ENCODE data around the gene HAT1.

Gene HAT1

GRCh38 chr2:171922230-171923022 is at the start of gene HAT1:
Gene HAT1, plus strand, starts transcription at chr2:171922461. Its CDS starts 40 bp downstream, at chr2:171922501.
- Mint-ChIP-seq H3K27ac (peak within 1 kb of the TSS; percentile 94), H3K27me3 (no peaks in the 10 kb centered on the region), H3K36me3 (peaks cover 4% of the 10 kb centered on the region), H3K4me3 (peak within 1 kb of the TSS; percentile 98), H3K4me1 (peaks cover 15% of the 10 kb centered on the region), H3K9me3 (no peaks in the 10 kb centered on the region)
- ATAC-seq (ENCODE audit: low read depth): peak; percentile 96
- DNase-seq (ENCODE audit: low spot score in 2 of 2): peak; percentile 95 to 97

- Mint-ChIP-seq H3K36me3 (peaks cover 30% of the 10 kb centered on the region), H3K27ac (no peak overlapping the region), H3K4me3 (no peak overlapping the region), H3K9me3 (peaks cover 2% of the 10 kb centered on the region), H3K27me3 (no peaks in the 10 kb centered on the region), H3K4me1 (peaks cover 10% of the 10 kb centered on the region)
- DNase-seq (ENCODE audit: low spot score in 2 of 2) (no peak), ATAC-seq (ENCODE audit: low read depth) (no peak)
Observed at GRCh38 chr2:171874517-171874916, 47.7 kb upstream of the HAT1 start.

DNA sequence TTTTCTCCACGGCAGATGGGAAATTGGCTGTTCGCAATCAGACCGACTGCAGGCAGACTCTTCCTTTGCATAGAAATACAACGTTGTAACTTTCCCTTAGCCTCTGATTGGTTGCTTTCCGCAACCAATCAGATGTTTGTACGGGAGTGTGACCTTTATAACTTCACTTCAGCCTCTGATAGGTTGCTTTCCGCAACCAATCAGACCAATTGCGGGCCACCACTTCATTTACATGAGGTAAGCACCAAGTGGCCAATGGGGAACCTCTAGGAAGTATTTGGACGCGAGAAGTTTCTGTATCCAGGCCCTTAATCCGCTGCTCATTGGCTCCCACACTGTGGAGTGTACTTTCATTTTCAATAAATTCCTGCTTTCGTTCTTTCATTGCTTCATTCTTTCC is 47.3 kb upstream of the HAT1 start:
- Mint-ChIP-seq H3K36me3 (peaks cover 30% of the 10 kb centered on the region), H3K4me1 (peaks cover 10% of the 10 kb centered on the region), H3K27ac (no peak overlapping the region), H3K27me3 (no peaks in the 10 kb centered on the region), H3K4me3 (no peak overlapping the region), H3K9me3 (peaks cover 2% of the 10 kb centered on the region)
- ATAC-seq (ENCODE audit: low read depth) (no peak), DNase-seq (ENCODE audit: low spot score in 2 of 2) (no peak)

DNA sequence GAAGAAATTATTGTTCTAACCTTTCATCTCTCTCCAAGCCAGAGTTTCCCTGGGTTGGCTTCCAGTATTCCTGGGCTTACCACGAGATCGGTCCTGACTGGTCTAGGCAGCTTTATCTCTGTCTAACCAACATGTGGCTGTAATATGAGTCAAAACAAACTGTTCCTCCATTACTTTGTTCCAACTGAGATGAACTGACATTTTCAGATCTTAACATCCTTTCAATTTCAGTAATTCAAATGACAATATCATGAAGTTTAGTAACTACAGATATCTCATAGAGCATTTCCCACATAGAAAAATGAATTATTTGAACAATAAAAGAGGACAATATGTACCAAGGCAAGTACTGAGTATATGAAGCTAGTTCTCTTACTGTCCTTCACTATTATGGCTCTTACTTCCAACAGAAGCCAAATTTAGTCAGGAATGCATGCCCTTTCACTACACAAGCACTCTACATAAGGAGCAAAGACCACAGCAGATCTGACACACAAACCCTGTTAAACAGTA is 43.7 kb upstream of the HAT1 start:
- no peak for DNase-seq (ENCODE audit: low spot score in 2 of 2)
- no peak for ATAC-seq (ENCODE audit: low read depth)
- peaks cover 2% of the 10 kb centered on the region for H3K9me3 Mint-ChIP-seq
- no peaks in the 10 kb centered on the region for H3K27me3 Mint-ChIP-seq
- no peak overlapping the region for H3K4me3 Mint-ChIP-seq
- peaks cover 9% of the 10 kb centered on the region for H3K4me1 Mint-ChIP-seq
- H3K36me3 Mint-ChIP-seq: peaks cover 12% of the 10 kb centered on the region
- peak overlapping the region; percentile 63 for H3K27ac Mint-ChIP-seq

DNA sequence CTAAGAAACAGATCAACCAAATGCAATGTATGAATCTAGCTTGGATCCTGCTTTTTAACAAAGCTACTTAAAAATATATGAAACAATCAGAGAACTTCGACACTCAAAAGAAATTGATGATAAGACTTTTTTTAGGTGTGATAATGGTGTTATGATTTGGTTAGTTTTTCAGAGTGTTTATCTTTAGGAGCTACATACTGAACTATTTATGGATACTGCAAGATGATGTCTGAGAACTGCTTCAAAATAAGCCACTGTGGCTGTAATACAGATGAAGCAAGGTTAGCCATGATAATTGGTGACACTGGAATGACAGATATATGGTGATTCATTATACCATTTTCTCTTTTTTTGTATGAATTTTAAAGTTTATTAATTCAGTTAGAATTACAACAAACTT is 42.4 kb upstream of the HAT1 start:
- Mint-ChIP-seq H3K27me3 (no peaks in the 10 kb centered on the region), H3K9me3 (peaks cover 2% of the 10 kb centered on the region), H3K27ac (no peak overlapping the region), H3K36me3 (peaks cover 9% of the 10 kb centered on the region), H3K4me3 (no peak overlapping the region), H3K4me1 (peaks cover 11% of the 10 kb centered on the region)
- DNase-seq (ENCODE audit: low spot score in 2 of 2) (no peak), ATAC-seq (ENCODE audit: low read depth) (no peak)

- ATAC-seq (ENCODE audit: low read depth) (no peak), DNase-seq (ENCODE audit: low spot score in 2 of 2) (no peak)
- peaks cover 11% of the 10 kb centered on the region for H3K4me1 Mint-ChIP-seq
- H3K27ac Mint-ChIP-seq: no peak overlapping the region
- H3K9me3 Mint-ChIP-seq: no peaks in the 10 kb centered on the region
- H3K27me3 Mint-ChIP-seq: no peaks in the 10 kb centered on the region
- peaks cover 2% of the 10 kb centered on the region for H3K36me3 Mint-ChIP-seq
- no peak overlapping the region for H3K4me3 Mint-ChIP-seq
Observed at GRCh38 chr2:171880774-171881173, 41.5 kb upstream of the HAT1 start.

DNA sequence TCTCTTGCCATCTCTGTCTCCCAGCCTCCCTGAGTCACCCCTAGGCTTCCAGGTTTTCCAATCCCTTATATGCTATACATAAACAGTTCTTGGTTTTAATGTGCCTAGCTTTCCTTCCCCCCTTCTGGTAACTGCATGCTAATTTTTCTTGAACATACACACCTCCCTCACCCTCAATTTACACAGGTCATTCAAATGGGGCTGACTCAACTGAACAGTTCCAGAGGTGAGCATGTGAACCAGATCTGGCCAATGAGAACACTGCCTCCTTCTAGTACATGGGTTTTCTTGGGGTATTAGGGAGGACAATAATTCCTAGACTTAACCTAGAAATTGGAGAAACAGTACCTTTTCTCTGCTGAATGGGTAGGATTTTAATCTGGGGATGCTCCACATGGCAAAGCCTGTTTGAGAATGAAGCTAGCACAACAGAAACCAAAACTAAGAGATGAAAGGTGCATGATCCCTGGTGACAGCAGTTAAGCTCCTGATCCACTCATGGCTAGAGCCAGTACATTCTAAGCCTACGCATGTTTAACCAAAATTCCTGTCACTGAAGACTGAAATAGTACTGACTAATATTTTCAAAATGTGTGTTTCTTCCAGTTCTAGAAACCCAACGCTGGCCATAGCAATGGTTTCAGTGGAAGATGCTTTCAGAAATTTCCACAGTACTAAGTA is 40.0 kb upstream of the HAT1 start:
- no peaks in the 10 kb centered on the region for H3K27me3 Mint-ChIP-seq
- no peak for DNase-seq (ENCODE audit: low spot score in 2 of 2)
- no peaks in the 10 kb centered on the region for H3K9me3 Mint-ChIP-seq
- no peak overlapping the region for H3K4me3 Mint-ChIP-seq
- no peak for ATAC-seq (ENCODE audit: low read depth)
- H3K4me1 Mint-ChIP-seq: peaks cover 11% of the 10 kb centered on the region
- H3K27ac Mint-ChIP-seq: peak overlapping the region; percentile 50
- H3K36me3 Mint-ChIP-seq: peaks cover 2% of the 10 kb centered on the region

DNA sequence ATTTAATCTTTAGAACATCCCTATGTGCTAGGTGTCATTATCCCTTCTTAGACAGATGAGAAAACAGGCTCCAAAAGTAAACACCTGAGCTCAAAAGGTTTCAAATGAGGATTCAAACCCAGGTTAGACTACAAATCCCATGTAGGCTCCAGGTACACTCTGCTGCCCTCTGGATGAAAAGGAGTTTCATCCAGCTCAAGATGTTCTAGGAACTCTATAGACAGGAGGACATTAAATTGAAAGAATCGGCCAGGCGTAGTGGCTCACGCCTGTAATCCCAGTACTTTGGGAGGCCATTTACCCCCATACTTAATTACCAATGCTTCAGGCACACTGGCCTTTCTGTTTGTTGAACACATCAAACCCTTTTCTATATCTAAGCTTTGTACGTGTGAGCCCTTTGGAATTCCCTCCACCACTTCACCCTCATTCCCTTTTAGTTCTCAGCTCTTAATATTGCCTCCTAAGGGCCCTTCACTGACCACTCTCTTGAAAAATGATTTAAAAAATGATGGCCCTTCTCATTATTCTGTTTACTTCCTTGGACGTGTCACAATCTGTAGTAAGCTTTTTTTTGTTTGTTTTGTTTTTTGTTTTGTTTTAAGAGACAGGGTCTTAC is 38.9 kb upstream of the HAT1 start:
- no peak overlapping the region for H3K4me3 Mint-ChIP-seq

DNA sequence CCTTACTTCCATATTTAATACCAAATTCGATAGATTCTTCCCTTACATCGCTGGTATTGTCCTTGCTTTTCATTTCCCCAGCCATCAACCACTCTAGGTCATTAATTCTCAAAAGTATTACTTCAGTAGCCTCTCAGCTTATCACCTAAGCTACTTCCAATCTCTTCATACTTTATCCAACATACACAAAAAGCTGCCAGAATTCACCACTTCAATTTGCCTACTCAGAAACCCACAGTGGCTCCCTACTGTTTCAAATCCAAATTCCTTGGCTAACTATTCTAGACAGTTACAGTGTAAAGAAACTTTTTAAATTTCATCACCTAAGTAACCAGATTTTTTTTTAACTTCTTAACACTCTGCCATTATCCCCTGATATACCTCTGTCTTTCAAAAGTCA is 32.9 kb upstream of the HAT1 start:
- H3K27me3 Mint-ChIP-seq: no peaks in the 10 kb centered on the region
- H3K9me3 Mint-ChIP-seq: no peaks in the 10 kb centered on the region
- ATAC-seq (ENCODE audit: low read depth) (no peak), DNase-seq (ENCODE audit: low spot score in 2 of 2) (no peak)
- no peak overlapping the region for H3K27ac Mint-ChIP-seq
- H3K36me3 Mint-ChIP-seq: peaks cover 19% of the 10 kb centered on the region
- H3K4me1 Mint-ChIP-seq: peaks cover 29% of the 10 kb centered on the region
- H3K4me3 Mint-ChIP-seq: no peak overlapping the region

More for the DNA sequence above, 38.9 kb upstream of the HAT1 start:
- Mint-ChIP-seq H3K9me3 (no peaks in the 10 kb centered on the region), H3K27ac (peak overlapping the region; percentile 69), H3K27me3 (no peaks in the 10 kb centered on the region), H3K4me1 (peaks cover 16% of the 10 kb centered on the region), H3K36me3 (peaks cover 2% of the 10 kb centered on the region)
- DNase-seq (ENCODE audit: low spot score in 2 of 2) (no peak), ATAC-seq (ENCODE audit: low read depth) (no peak)

DNA sequence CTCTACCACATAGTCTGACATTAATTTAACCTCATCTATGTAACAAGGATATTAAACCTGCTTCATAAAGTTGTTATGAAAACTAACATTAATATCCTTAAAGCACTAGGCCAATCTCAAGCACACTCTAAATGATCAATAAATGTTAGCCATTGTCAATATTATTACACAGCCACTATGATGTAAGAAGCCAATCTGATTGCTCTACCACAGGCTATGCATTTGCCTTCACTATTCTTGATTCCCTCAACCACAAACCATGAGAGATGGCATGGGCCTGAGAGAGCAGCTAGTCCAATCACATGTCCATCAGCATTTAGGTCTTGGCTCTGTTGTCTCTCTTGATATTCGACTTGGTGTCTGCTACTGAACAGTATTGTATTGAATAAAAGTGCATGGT is 32.5 kb upstream of the HAT1 start:
- H3K27ac Mint-ChIP-seq: no peak overlapping the region
- H3K4me1 Mint-ChIP-seq: peaks cover 31% of the 10 kb centered on the region
- ATAC-seq (ENCODE audit: low read depth) (no peak), DNase-seq (ENCODE audit: low spot score in 2 of 2) (no peak)
- no peaks in the 10 kb centered on the region for H3K9me3 Mint-ChIP-seq
- no peaks in the 10 kb centered on the region for H3K27me3 Mint-ChIP-seq
- H3K4me3 Mint-ChIP-seq: no peak overlapping the region
- H3K36me3 Mint-ChIP-seq: peaks cover 19% of the 10 kb centered on the region

DNA sequence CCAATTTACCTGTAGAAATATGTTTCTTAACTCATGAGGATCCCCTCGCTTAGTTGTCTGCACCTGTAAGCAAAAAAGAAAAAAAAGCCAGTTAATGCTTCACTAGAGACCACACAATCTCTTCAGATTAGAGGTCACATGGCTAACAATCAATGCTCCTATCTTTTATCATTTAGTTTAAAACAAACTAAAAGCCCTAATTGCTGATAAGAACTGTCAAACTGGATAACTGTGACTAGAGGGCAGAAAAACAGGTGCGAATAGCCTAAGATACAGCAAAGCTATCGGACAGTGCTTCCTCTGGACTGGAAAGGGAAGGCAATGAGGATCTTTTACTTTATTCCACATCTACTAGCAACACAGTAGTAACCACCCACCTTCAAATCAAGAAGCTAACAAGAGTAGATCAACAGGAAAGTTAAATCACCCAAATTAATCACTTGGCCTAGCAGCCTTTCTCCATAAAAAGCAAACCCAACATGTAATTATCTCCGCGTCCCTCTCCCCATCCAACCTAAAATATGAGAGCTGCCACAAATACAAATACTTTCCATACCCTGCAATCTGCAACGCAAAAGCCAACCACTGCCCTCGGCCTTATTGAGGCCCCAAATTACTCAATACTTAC is 29.0 kb upstream of the HAT1 start:
- H3K9me3 Mint-ChIP-seq: no peaks in the 10 kb centered on the region
- H3K27me3 Mint-ChIP-seq: no peaks in the 10 kb centered on the region
- H3K4me3 Mint-ChIP-seq: peak overlapping the region; percentile 98
- H3K27ac Mint-ChIP-seq: peak overlapping the region; percentile 91
- ATAC-seq (ENCODE audit: low read depth) (no peak), DNase-seq (ENCODE audit: low spot score in 2 of 2) (no peak)
- peaks cover 28% of the 10 kb centered on the region for H3K4me1 Mint-ChIP-seq
- H3K36me3 Mint-ChIP-seq: peaks cover 19% of the 10 kb centered on the region

- H3K4me1 Mint-ChIP-seq: peaks cover 26% of the 10 kb centered on the region
- peak within 1 kb of the TSS; percentile 91 for H3K27ac Mint-ChIP-seq
- H3K4me3 Mint-ChIP-seq: peak within 1 kb of the TSS; percentile 98
- peak; percentile 95 for ATAC-seq (ENCODE audit: low read depth)
- H3K36me3 Mint-ChIP-seq: peaks cover 18% of the 10 kb centered on the region
- no peaks in the 10 kb centered on the region for H3K9me3 Mint-ChIP-seq
- no peaks in the 10 kb centered on the region for H3K27me3 Mint-ChIP-seq
- DNase-seq (ENCODE audit: low spot score in 2 of 2): peak; percentile 56 to 74
Observed at GRCh38 chr2:171893824-171894611, 28.2 kb upstream of the HAT1 start, which contains the start of gene SLC25A12. Gene SLC25A12, minus strand, starts transcription at chr2:171894244. Its CDS starts 30 bp downstream, at chr2:171894214.

DNA sequence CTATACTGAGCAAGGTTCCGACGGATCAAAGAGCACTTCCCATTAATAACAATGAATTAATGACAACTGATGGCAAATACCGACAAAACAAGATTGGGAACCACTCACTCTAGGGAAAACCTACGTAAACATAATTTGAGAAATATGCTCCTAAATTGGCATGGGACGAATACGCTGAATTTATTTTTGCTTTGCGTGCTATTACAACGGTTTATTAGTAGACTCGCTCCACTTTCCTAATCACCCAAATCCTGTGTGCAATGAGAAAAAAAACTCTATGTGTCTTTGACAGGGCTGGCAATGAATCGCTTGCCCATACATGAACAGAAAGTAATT is 27.7 kb upstream of the HAT1 start:
- Mint-ChIP-seq H3K4me1 (peaks cover 23% of the 10 kb centered on the region), H3K27me3 (no peaks in the 10 kb centered on the region), H3K4me3 (peak overlapping the region; percentile 98), H3K36me3 (peaks cover 15% of the 10 kb centered on the region), H3K27ac (peak overlapping the region; percentile 91), H3K9me3 (no peaks in the 10 kb centered on the region)
- no peak for DNase-seq (ENCODE audit: low spot score in 2 of 2)
- ATAC-seq (ENCODE audit: low read depth): no peak

Data from memory B cell (primary cell).